ENCODE data around the gene ZNF207.

The ZNF207 gene

GRCh38 chr17:32341141-32341856 is 8.7 kb upstream of the ZNF207 start (continued):
- no peak for TF ChIP-seq ZNF138 (tag by site-specific recombination; IDR thresholded peaks at IDR 0.05; ENCODE audit: borderline replicate concordance)
- no peak for TF ChIP-seq ZNF600 (tag by site-specific recombination; IDR thresholded peaks at IDR 0.05)

- CTCF ChIA-PET, result interaction anchor here (0.6 kb wide), 2 partner anchors 22 to 317 kb away, joined by 3 to 7 read pairs; no protein-coding TSS in a partner anchor
- Histone ChIP-seq H3K4me3 (ENCODE audit: low read depth, low read length) (peak within 1 kb of the TSS; percentile 64), H3K4me1 (ENCODE audit: control insufficient read depth, insufficient read depth, low read length) (peaks cover 10% of the 10 kb centered on the region), H3K27ac (ENCODE audit: extremely low read depth, low read depth, low read length) (peak within 1 kb of the TSS; percentile 91), H3K9me3 (ENCODE audit: control insufficient read depth, insufficient read depth, low read depth, low read length) (no peaks in the 10 kb centered on the region), H3K36me3 (ENCODE audit: control insufficient read depth in 2 of 2, insufficient read depth in 1 of 2, low read length in 2 of 2) (peaks cover 31 to 34% of the 10 kb centered on the region in 2 experiments)
- POLR2A ChIA-PET, result interaction anchor here (1.0 kb wide), 1 partner anchor 9 kb away, joined by 4 read pairs; no protein-coding TSS in a partner anchor
- TF ChIP-seq ZNF561 (tag by site-specific recombination; IDR thresholded peaks at IDR 0.05; ENCODE audit: borderline replicate concordance) (peak; percentile 98), ZNF621 (tag by site-specific recombination; IDR thresholded peaks at IDR 0.05) (no peak), BCL11A (tag by site-specific recombination; IDR thresholded peaks at IDR 0.05; ENCODE audit: low read depth) (no peak), SCRT1 (tag by site-specific recombination; IDR thresholded peaks at IDR 0.05; ENCODE audit: borderline replicate concordance) (0 out of 2 replicates have a peak, but pooled peaks have one; percentile 21), ZNF518A (tag by site-specific recombination; conservative IDR thresholded peaks at IDR 0.05; ENCODE audit: low read depth) (peak; percentile 83), ZNF701 (tag by site-specific recombination; IDR thresholded peaks at IDR 0.05) (no peak), ZNF777 (tag by site-specific recombination; IDR thresholded peaks at IDR 0.05; ENCODE audit: borderline replicate concordance) (peak; percentile 92; the same call in 1 of the 2 replicates), ZNF664 (tag by site-specific recombination; IDR thresholded peaks at IDR 0.05) (peak; percentile 64; the same call in 1 of the 2 replicates), HOXC10 (CRISPR knock-in tag; IDR thresholded peaks at IDR 0.05) (no peak), MEIS1 (CRISPR knock-in tag; IDR thresholded peaks at IDR 0.05; ENCODE audit: borderline replicate concordance) (no peak), ZSCAN23 (tag by site-specific recombination; IDR thresholded peaks at IDR 0.05) (peak; percentile 95), ZNF654 (tag by site-specific recombination; IDR thresholded peaks at IDR 0.05; ENCODE audit: low read depth) (no peak), SP2 (tag by site-specific recombination; IDR thresholded peaks at IDR 0.05) (peak; percentile 70), ZNF366 (tag by site-specific recombination; conservative IDR thresholded peaks at IDR 0.05) (0 out of 2 replicates have a peak, but pooled peaks have one; percentile 19), ZNF157 (tag by site-specific recombination; IDR thresholded peaks at IDR 0.05) (no peak), ZNF521 (tag by site-specific recombination; IDR thresholded peaks at IDR 0.05) (no peak), ZNF560 (tag by site-specific recombination; IDR thresholded peaks at IDR 0.05; ENCODE audit: borderline replicate concordance) (no peak), ZNF280C (tag by site-specific recombination; IDR thresholded peaks at IDR 0.05) (no peak), ZNF16 (tag by site-specific recombination; IDR thresholded peaks at IDR 0.05; ENCODE audit: low read depth) (0 out of 2 replicates have a peak, but pooled peaks have one; percentile 12), ZNF768 (tag by site-specific recombination; IDR thresholded peaks at IDR 0.05) (0 out of 2 replicates have a peak, but pooled peaks have one; percentile 55)
- TF ChIP-seq, protein P1, sequence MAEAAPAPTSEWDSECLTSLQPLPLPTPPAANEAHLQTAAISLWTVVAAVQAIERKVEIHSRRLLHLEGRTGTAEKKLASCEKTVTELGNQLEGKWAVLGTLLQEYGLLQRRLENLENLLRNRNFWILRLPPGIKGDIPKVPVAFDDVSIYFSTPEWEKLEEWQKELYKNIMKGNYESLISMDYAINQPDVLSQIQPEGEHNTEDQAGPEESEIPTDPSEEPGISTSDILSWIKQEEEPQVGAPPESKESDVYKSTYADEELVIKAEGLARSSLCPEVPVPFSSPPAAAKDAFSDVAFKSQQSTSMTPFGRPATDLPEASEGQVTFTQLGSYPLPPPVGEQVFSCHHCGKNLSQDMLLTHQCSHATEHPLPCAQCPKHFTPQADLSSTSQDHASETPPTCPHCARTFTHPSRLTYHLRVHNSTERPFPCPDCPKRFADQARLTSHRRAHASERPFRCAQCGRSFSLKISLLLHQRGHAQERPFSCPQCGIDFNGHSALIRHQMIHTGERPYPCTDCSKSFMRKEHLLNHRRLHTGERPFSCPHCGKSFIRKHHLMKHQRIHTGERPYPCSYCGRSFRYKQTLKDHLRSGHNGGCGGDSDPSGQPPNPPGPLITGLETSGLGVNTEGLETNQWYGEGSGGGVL (tag by site-specific recombination; IDR thresholded peaks at IDR 0.05), result no peak
- TF ChIP-seq, protein P2, sequence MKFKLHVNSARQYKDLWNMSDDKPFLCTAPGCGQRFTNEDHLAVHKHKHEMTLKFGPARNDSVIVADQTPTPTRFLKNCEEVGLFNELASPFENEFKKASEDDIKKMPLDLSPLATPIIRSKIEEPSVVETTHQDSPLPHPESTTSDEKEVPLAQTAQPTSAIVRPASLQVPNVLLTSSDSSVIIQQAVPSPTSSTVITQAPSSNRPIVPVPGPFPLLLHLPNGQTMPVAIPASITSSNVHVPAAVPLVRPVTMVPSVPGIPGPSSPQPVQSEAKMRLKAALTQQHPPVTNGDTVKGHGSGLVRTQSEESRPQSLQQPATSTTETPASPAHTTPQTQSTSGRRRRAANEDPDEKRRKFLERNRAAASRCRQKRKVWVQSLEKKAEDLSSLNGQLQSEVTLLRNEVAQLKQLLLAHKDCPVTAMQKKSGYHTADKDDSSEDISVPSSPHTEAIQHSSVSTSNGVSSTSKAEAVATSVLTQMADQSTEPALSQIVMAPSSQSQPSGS (tag by site-specific recombination; IDR thresholded peaks at IDR 0.05; ENCODE audit: low read depth), result no peak
Observed at GRCh38 chr17:32341857-32342602, 7.9 kb upstream of the ZNF207 start, which contains the start of gene C17orf75. TSS of gene C17orf75 (minus strand) at chr17:32342173. CDS start at chr17:32342139, 34 bp downstream.
